ENCODE data around the gene ACOX1.

ACOX1 gene

GRCh38 chr17:76022973-76023899 lies 44.3 kb upstream of the ACOX1 start:
- TF ChIP-seq, protein P1, sequence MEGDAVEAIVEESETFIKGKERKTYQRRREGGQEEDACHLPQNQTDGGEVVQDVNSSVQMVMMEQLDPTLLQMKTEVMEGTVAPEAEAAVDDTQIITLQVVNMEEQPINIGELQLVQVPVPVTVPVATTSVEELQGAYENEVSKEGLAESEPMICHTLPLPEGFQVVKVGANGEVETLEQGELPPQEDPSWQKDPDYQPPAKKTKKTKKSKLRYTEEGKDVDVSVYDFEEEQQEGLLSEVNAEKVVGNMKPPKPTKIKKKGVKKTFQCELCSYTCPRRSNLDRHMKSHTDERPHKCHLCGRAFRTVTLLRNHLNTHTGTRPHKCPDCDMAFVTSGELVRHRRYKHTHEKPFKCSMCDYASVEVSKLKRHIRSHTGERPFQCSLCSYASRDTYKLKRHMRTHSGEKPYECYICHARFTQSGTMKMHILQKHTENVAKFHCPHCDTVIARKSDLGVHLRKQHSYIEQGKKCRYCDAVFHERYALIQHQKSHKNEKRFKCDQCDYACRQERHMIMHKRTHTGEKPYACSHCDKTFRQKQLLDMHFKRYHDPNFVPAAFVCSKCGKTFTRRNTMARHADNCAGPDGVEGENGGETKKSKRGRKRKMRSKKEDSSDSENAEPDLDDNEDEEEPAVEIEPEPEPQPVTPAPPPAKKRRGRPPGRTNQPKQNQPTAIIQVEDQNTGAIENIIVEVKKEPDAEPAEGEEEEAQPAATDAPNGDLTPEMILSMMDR (IDR thresholded peaks at IDR 0.05; ENCODE audit: low read depth, low read length, missing control alignments) = no peak
- in situ Hi-C loops (cut with HindIII; ENCODE audit: low sequenced_read_pairs) = no loop called here
- no peak overlapping the region for H3K4me3 ChIP-seq (ENCODE audit: low read depth, low read length)
- no peak for DNase-seq (ENCODE audit: low read depth)

DNA sequence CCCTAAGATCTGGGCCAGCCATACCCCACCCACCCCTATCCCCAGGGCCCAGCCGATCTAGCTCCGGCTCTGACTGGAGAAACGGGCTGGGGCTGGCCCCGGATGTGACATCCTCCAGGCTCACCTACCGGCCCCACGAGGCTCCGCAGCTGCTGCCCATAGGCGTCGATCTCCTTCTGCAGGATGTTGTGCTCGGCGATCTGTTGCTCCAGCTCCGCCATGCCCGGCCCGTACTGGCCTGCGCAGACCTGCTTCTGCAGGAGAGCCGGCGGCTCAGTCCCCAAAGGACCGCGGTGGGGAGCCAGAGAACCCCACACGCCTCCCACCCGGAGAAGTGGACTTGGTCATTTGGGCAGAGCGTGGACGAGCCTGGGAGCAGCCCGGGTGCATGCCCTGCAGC lies 43.3 kb upstream of the ACOX1 start:
- TF ChIP-seq, protein P1 (IDR thresholded peaks at IDR 0.05; ENCODE audit: low read depth, low read length, missing control alignments) = no peak
- H3K4me3 ChIP-seq (ENCODE audit: low read depth, low read length) = no peak overlapping the region
- no peak for DNase-seq (ENCODE audit: low read depth)
- in situ Hi-C loops (cut with HindIII; ENCODE audit: low sequenced_read_pairs) = no loop called here

DNA sequence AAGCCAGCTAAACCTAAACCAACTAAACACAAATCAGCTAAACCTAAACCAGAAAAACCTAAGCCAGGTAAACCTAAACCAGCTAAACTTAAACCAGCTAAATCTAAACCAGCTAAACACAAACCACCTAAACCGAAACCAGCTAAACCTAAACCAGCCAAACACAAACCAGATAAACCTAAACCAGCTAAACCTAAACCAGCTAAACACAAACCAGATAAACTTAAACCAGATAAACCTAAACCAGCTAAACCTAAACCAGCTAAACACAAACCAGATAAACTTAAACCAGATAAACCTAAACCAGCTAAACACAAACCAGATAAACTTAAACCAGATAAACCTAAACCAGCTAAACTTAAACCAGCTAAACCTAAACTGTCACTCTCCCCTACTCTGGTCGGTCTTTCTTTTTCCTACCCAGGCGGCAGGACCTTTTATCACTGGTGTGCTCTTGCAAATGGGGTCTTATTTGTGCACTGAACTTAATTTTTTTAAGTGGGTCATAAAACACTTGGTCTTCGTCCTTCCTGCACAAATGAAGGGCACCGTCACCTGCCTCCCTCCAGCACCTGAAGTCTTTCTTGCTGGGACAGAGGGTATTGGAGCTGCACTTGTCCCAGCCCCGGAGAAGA lies 41.0 kb upstream of the ACOX1 start:
- no peak for DNase-seq (ENCODE audit: low read depth)
- TF ChIP-seq, protein P1 (IDR thresholded peaks at IDR 0.05; ENCODE audit: low read depth, low read length, missing control alignments) = no peak
- H3K4me3 ChIP-seq (ENCODE audit: low read depth, low read length) = no peak overlapping the region
- in situ Hi-C loops (cut with HindIII; ENCODE audit: low sequenced_read_pairs) = no loop called here

DNA sequence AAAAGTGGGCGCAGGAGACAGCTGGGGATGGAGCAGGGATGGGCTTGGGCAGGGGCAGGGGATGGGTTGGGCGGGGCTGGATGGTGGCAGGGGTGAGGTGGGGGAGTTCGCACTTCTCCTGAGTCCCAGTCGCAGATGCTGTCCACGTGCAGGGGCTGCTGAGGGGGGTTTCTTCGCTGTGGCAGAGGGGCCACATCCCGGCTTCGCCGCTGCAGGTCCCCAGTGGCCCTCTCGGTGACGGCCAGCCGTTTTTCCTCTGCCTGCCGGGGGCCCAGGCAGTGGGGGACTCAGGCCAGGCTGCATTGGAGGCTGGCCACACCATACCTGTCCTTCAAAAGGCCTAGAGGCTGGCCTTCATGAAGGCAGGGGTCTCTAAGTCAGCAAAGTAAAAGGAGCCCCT lies 39.8 kb upstream of the ACOX1 start:
- in situ Hi-C loops (cut with HindIII; ENCODE audit: low sequenced_read_pairs) = no loop called here
- no peak overlapping the region for H3K4me3 ChIP-seq (ENCODE audit: low read depth, low read length)
- DNase-seq (ENCODE audit: low read depth) = no peak
- TF ChIP-seq, protein P1 (IDR thresholded peaks at IDR 0.05; ENCODE audit: low read depth, low read length, missing control alignments) = no peak

DNA sequence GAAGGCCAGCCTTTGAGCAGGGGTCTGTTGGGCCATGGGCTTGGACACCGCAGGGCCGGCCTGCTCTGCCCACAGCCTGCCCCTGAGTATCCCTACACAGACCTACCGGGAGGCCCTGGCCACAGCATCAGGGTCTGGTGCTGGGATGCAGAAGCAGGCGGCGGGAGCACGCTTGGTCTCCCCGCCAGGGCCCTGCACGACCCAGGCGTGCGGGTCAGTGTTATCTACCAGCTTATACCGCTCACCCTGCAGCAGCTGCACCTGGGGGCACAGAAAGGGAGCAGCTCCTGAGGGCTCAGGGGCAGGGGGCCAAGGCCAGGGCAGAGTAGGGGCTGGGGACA lies 39.3 kb upstream of the ACOX1 start:
- TF ChIP-seq, protein P1 (IDR thresholded peaks at IDR 0.05; ENCODE audit: low read depth, low read length, missing control alignments) = no peak
- no peak for DNase-seq (ENCODE audit: low read depth)
- in situ Hi-C loops (cut with HindIII; ENCODE audit: low sequenced_read_pairs) = no loop called here

DNA sequence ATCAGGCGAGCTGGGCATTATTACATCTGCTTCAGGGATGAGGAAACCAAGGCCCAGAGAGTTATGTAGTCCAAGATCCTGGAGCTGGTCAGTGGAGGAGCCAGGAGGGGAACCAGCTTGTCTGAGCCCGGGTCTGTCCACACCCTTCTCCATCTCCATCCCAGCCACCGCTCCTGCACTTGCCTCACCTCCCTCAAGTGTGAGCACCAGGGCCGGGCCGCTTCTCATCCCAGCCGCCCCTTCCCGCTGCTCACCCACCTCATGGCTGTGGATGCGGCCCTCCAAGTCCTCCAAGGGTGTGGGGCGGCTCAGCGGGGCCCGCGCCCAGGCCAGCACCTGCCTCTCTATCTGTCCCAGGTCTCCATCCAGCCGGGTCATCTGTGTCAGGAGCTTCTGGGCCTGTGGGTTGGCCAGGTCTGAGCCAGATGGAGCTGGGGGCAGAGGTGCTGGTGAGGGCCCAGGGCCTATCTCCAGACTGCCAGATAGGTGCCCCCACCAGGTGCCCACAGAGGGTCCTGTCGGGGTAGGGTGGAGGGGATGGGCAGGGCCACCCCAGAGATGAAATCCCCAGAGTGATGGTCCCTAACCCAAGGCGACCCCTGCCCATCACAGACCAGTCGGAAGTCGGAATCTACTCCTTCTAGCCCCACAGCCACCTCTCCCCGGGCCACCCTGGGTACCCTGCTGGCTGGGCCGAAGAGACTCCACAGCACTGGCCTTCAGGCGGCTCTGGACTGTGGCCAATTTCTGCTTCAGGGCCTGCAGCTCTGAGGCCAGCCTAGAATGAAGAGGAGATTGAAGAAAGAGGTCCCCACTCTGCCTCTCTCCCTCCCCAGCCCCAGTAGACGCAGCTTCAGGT lies 38.7 kb upstream of the ACOX1 start:
- no peak for DNase-seq (ENCODE audit: low read depth)
- in situ Hi-C loops (cut with HindIII; ENCODE audit: low sequenced_read_pairs) = no loop called here
- TF ChIP-seq, protein P1 (IDR thresholded peaks at IDR 0.05; ENCODE audit: low read depth, low read length, missing control alignments) = no peak
- no peak overlapping the region for H3K4me3 ChIP-seq (ENCODE audit: low read depth, low read length)

More for the DNA sequence above, 39.3 kb upstream of the ACOX1 start:
- H3K4me3 ChIP-seq (ENCODE audit: low read depth, low read length) = no peak overlapping the region

Data from astrocyte of the cerebellum (primary cell).